HUES48 (cell line): ENCODE data around the gene PSMG4.

Source experiments
- H3K27ac ChIP-seq: one replicate; pipeline ENCODE4 v1.7.0; 2013; ENCODE audit warnings: low read depth, low read length, inconsistent platforms
- H3K27me3 ChIP-seq: 2 replicates; pipeline ENCODE4 v1.6.1; 2013; ENCODE audit warnings: mild to moderate bottlenecking, low read length; ENCODE audit not compliant: control insufficient read depth, insufficient read depth
- H3K36me3 ChIP-seq: 2 replicates; pipeline ENCODE4 v1.6.1; 2013; ENCODE audit warnings: low read length; ENCODE audit not compliant: control insufficient read depth, insufficient read depth
- H3K4me1 ChIP-seq: 2 replicates; pipeline ENCODE4 v1.6.1; 2013; ENCODE audit warnings: mild to moderate bottlenecking, low read length; ENCODE audit not compliant: control insufficient read depth, insufficient read depth
- H3K4me3 ChIP-seq: 2 replicates; pipeline ENCODE4 v1.5.1; 2013; ENCODE audit warnings: mild to moderate bottlenecking, low read depth, low read length
- H3K9ac ChIP-seq: 2 replicates; pipeline ENCODE4 v1.6.1; 2013; ENCODE audit warnings: mild to moderate bottlenecking, low read depth, low read length, moderate library complexity
- H3K9me3 ChIP-seq: 2 replicates; pipeline ENCODE4 v1.6.1; 2013; ENCODE audit warnings: low read length; ENCODE audit not compliant: control insufficient read depth, insufficient read depth

The PSMG4 gene

GRCh38 chr6:3312604-3313231 is 54.0 kb downstream of the PSMG4 start:
- Histone ChIP-seq H3K9ac (no peak overlapping the region), H3K9me3 (no peaks in the 10 kb centered on the region), H3K36me3 (no peaks in the 10 kb centered on the region), H3K27me3 (no peaks in the 10 kb centered on the region), H3K4me1 (0 out of 2 replicates have a peak, but pooled peaks cover 5% of the 10 kb centered on the region), H3K27ac (no peak overlapping the region), H3K4me3 (no peak overlapping the region)

DNA sequence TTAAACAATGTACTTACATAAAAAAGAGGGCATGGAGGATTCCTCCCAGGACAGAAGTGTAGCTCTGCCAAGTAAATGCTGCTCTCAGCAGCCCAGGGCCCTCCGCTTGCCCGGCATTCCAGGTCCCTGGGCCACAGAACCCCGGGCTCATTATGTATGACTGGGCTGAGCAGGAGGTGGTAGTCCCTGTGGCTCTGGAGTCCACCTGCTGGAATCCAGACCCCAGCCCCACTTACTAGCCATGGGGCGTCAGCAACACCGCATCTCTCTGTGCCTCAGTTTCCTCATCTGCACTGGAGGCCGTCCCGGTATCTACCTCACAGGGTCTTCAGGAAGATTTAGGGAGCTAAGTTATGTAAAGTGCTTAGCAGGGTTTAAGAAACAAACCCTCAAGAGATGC is 55.4 kb downstream of the PSMG4 start:
- no peak overlapping the region for H3K9ac ChIP-seq
- no peak overlapping the region for H3K4me3 ChIP-seq
- no peaks in the 10 kb centered on the region for H3K9me3 ChIP-seq
- H3K4me1 ChIP-seq = 0 out of 2 replicates have a peak, but pooled peaks cover 5% of the 10 kb centered on the region
- H3K36me3 ChIP-seq = no peaks in the 10 kb centered on the region
- H3K27me3 ChIP-seq = no peaks in the 10 kb centered on the region
- no peak overlapping the region for H3K27ac ChIP-seq

DNA sequence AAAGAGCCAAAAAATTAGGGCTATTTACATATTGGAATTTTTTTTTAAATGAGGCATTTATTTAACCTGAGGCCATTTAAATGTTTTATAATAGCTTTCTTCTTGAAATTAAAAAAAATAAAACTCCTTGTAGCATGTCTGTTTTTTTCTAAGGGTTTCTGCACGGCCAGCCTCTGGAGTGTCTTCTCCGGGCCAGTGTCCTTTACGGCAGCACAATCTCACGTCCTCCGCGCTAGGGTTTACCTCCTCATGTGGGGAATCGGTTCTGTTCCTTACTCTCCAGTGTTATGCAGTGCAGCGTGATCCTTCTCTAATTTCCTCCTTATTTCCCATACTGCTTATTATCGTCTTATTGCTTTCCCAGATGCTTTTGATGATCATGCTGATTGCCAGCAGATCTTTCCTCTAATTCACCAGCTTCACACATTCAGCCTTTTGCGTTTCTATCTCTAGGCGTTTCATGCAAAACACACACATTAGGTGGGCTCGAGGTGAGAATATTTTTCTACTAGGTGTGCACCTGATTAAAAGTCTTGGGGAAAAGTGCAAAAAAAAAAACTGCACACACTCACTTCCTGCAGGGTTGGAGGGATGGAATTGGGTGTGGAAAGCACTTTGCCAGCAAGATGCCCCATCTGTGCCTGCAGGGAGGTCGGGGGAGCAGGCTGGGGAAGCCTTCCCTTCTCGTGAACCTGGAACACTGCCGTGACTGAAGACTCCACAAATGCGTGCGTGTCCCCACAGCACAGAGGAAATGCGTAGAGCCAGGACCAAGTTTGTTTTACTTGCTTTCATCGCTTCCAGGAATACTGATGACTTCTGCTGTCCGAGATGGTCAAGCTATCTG is 56.1 kb downstream of the PSMG4 start:
- Histone ChIP-seq H3K27ac (no peak overlapping the region), H3K4me3 (no peak overlapping the region), H3K4me1 (0 out of 2 replicates have a peak, but pooled peaks cover 1% of the 10 kb centered on the region), H3K36me3 (no peaks in the 10 kb centered on the region), H3K27me3 (no peaks in the 10 kb centered on the region), H3K9ac (no peak overlapping the region), H3K9me3 (no peaks in the 10 kb centered on the region)

DNA sequence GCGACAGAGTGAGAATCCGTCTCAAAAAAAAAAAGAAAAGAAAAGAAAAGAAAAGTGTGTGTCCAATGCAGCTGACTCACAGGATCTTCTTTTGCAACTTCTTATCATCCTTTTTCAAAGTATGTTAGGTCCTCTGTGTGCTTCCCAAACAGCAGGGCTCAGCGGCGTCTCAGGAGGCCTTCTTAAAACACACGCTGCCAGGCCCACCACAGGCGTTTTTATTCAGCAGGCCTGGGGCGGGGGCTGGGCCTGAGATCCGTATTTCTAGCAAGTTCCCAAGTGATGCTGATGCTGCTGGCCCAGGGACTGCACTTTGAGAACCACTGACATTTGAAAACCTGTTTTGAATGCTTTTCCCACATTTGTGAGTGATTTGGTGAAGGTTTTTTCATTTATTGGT is 57.1 kb downstream of the PSMG4 start:
- H3K36me3 ChIP-seq = no peaks in the 10 kb centered on the region
- H3K9me3 ChIP-seq = no peaks in the 10 kb centered on the region
- no peaks in the 10 kb centered on the region for H3K4me1 ChIP-seq
- no peak overlapping the region for H3K4me3 ChIP-seq
- H3K27ac ChIP-seq = no peak overlapping the region
- no peak overlapping the region for H3K9ac ChIP-seq
- no peaks in the 10 kb centered on the region for H3K27me3 ChIP-seq

DNA sequence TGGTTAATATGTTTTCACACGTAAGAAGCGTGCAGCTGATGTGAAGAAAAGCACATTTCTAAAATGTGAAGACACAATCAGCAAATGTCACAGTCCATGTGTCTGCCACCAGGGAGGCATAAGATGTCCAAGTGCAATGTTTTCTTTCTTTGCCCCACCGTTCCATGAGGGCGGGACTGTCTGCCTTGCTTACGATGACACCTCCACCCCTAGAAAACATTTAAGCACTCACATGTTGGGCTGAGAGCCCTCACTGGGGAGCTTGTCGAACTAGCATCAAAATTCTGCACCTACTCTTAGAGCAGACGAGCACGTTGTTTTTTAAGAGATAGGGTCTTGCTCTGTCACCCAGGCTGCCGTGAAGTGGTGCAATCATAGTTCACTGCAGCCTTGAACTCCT is 57.6 kb downstream of the PSMG4 start:
- no peak overlapping the region for H3K27ac ChIP-seq
- H3K36me3 ChIP-seq = no peaks in the 10 kb centered on the region
- H3K9ac ChIP-seq = no peak overlapping the region
- H3K4me3 ChIP-seq = no peak overlapping the region
- no peaks in the 10 kb centered on the region for H3K9me3 ChIP-seq
- H3K4me1 ChIP-seq = no peaks in the 10 kb centered on the region
- H3K27me3 ChIP-seq = no peaks in the 10 kb centered on the region

GRCh38 chr6:3316818-3317217 is 58.1 kb downstream of the PSMG4 start:
- Histone ChIP-seq H3K4me3 (no peak overlapping the region), H3K27ac (no peak overlapping the region), H3K9me3 (no peaks in the 10 kb centered on the region), H3K4me1 (no peaks in the 10 kb centered on the region), H3K36me3 (no peaks in the 10 kb centered on the region), H3K27me3 (no peaks in the 10 kb centered on the region), H3K9ac (no peak overlapping the region)
